ENCODE results near the gene SMYD3.
"Not testable (repeated sequence)": the region's sequence is repeated elsewhere in the genome, so short reads cannot be mapped to it uniquely, and the experiment has no call there.

GRCh38 chr1:246071561-246071960, 435.5 kb downstream of the SMYD3 start:
- TF ChIP-seq PBX3 (CRISPR knock-in tag; IDR thresholded peaks at IDR 0.05); RBAK (tag by site-specific recombination; IDR thresholded peaks at IDR 0.05); TRIM28 (IDR thresholded peaks at IDR 0.05; ENCODE audit: borderline replicate concordance, low read length); CTCF (tag by site-specific recombination; IDR thresholded peaks at IDR 0.05); SETDB1 (IDR thresholded peaks at IDR 0.05; ENCODE audit: insufficient read length, low read length); ZNF530 (tag by site-specific recombination; IDR thresholded peaks at IDR 0.05; ENCODE audit: low read depth): not testable (repeated sequence)
